GM18861 (cell line): ENCODE data around the gene JADE2.
"Not testable (repeated sequence)": the region's sequence is repeated elsewhere in the genome, so short reads cannot be mapped to it uniquely, and the experiment has no call there.

ENCODE experiments used
- ATAC-seq: cut with Tn5 transposase; IDR thresholded peaks from one replicate; pipeline ENCODE4 v1.9.1; 2021; ENCODE audit not compliant: unreplicated experiment

Gene JADE2

DNA sequence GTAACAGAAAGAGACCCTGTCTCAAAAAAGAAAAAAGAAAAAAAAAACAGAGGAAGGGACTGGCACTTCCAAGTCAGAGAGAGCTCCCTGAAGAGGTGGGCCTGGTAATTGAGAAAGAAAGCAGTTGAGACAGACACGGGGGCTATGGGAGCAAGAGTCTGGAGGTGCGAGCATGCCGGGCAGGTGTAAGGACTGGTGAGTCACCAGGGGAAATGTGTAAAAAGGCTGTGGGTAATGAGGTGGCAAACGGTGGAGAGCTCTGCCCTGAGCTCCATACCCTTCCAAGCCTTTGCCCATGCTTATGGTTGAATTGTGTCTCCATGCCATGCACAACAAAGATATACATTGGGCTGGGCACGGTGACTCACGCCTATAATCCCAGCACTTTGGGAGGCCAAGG, 18.0 kb upstream of the JADE2 start:
- ATAC-seq, result no peak

DNA sequence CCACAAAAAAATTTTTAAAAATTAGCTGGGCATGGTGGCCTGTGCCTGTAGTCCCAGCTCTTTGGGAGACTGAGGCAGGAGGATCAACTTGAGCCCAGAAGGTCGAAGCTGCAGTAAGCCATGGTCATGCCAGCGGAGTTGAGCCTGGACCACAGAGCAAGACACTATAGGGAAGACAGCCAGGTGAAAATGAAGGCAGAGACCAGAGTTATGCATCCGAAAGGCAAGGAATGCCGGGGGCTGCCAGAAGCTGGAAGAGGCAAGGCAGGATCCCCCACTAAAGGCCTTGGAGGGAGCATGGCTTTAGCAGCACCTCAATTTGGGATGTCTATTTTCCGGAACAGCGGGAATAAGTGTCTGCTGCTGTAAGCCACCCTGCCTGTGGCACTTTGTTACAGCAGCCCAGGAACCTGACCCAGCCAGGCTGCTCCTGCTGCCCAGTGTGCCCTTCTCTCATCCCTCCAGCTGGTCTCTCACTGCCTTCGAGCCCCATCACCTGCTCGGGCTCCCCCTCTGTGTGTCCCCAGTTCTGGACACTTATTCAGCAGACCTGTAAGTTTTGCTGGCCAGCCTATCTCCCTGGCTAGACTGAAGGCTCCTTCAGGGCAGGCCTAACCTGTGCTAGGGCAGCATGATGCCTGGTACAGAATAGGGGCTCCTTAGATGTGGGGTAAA, 16.8 kb upstream of the JADE2 start:
- no peak for ATAC-seq

DNA sequence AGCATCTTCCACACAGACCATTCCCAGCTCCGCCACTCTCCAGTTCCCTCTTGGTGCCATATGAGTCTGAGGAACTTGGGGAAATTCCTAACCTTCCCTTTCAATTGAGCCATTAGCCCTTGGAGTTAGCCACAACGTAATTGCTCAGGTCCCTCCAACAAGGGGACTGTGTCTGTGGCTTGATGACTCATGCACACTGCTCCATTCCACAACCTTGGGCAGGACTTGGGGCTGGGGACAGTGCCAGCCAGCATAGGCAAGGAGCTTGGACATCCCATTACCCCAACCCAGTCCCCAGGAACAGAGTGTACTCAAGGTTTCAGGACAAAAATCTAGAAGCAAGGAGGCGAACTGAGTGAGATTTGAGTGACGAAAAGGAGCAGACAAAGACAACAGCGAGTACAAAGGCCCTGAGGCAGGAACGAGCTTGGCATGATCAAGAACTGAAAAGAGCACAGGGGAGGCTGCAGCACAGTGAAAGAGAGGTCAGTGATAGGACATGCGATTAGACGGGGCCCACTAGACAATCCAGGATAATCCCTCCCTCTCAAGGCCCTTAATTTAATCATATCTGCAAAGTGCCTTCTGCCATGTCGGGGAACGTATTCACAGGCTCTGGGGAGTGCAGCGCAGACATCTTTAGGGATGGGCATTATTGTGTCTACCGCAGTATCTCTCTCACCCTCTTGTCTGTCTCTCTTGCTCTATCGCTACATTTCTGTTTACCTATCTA, 16.0 kb upstream of the JADE2 start:
- no peak for ATAC-seq

DNA sequence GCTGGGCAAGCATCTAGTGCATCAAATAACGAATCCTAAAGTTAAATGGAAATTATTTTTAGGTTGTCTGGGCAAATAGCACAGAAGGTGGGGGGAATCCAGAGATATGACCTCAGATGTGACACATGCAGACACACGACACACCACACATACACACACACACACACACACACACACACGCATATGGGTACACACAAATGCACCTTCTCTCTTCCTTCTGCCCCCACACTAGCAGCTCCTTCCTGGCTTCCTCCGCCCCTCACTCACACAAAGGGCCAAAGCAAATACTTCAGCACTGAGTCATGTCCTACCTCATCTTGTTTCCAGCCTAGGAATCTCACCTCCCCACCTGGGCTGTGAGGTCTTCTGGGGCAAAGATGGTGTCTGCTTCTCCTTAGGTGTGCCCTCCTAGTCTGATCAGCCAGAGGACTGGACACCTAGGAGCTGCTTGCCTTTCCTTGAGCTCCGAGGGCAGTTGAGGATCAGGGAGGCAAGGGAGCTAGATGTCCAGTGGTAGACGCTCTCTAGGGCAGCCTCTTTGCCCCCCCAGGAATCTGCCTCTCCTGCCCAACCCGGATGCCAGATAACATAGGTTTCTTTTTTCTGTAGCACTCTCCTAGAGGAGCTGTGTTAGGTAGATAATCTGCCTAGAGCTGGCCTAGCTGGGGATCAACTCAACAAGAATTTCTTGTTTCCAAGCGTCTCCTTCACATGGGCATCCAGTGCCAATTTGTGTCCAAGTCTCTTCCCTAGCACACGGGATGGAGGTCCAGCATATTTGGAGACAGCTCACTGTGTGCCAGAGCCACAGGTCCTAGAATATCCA, 14.3 kb upstream of the JADE2 start:
- no peak for ATAC-seq

DNA sequence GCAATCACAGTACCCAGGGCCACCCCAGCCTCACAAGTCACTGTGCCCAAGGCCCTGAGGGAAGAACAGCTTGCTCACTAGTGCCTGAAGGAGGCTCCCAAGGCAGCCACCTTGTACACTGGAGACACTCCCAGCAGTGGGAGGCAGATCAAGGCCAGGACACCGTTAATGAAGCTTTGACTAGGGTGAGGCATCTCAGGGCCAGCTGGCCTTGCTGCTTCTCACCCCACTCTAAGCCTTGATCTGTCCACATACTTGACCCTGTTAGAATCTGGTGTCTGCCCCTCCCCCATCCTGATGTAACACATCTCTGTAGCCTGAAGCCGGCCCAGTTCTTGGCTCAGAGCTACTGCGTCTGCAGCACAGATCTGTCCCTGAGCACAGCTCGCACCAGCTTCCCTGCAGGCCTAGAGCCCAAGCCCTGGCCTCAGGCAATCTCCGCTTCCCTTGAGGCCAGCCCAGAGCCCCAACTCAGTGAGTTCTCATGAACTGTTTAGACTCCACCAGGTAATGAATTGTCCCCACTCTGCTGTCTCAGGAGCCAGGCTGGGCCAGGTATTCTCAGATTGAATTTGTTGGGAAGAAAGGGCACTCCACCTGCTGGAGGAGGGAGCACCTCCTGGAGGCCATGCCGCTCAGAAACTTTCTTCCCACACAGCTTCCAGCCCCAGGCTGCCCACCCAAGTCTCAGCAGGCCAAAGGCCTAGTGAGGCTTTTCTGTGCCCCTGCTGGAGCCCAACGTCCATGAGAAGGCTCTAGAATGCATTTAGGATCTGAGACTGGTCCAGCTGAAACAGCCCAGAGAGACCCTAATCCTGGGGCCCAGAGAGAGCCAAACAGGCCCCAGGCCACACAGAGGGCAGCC, 13.4 kb upstream of the JADE2 start:
- no peak for ATAC-seq

DNA sequence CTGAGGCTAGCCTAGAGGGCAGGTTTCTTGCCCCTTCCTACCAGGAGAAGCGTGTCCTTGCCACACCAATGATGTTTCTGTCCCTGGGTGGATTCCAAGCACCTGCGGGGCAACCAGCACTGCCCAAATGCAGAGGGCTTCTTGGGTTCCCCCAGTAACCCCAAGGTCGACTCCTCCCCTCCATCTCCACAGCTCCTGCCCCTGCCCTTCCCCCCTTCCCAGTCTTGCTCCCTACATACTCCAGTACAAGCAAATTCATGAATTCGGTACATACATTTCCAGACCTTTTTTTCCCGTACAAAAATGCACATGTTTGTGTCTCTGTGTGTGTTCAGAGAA, 12.8 kb upstream of the JADE2 start:
- ATAC-seq, result no peak

DNA sequence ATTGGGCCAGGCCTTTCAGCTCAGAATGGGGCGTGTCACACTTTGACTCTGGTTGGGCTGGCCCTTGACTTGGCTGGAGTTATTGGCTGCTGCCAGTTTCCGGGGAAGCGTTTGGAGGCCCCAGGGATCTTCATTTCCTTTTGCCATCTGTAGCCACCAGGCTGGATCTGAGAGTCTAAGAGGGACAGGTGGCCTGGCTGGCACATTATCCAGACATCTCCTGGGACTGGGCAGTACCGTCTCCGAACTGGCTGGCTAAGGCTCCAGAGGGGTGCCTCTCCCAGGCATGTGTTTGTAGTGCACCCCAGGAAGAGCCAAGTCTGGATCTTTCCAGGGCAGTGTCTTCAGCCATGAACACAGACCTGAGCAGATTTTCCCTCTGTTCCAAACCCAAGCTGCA, 9.7 kb upstream of the JADE2 start:
- ATAC-seq, result no peak

DNA sequence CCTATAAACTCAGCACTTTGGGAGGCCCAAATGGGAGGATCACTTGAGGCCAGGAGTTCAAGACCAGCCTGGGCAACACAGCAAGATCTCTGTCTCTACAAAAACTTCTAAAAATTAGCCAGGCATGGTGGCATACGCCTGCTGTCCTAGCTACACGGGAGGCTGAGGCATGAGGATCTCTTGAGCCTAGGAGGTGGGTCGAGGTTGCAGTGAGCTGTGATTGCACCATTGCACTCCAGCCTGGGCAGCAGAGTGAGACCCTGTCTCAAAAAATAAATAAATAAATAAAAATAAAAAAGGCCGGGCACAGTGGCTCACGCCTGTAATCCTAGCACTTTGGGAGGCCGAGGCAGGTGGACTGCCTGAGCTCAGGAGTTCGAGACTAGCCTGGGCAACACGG, 8.5 kb upstream of the JADE2 start:
- ATAC-seq, result not testable (repeated sequence)

DNA sequence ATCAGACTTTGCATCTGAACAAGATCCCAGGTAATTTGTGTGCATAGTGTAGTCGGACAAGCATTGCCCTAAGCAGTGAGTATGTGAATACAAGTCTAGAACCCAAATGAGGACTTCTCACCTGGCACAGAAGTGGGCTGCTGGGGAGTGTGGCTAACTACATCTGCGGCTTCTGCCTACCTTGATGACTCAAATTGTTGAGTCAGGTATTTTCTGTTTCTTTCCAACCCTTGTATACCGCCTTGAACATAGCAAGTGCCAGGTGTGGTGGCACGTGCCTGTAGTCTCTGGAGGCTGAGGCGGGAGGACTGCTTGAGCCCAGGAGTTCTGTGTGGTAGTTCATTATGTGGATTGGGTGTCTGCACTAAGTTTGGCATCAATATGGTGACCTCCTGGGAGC, 7.9 kb upstream of the JADE2 start:
- no peak for ATAC-seq

DNA sequence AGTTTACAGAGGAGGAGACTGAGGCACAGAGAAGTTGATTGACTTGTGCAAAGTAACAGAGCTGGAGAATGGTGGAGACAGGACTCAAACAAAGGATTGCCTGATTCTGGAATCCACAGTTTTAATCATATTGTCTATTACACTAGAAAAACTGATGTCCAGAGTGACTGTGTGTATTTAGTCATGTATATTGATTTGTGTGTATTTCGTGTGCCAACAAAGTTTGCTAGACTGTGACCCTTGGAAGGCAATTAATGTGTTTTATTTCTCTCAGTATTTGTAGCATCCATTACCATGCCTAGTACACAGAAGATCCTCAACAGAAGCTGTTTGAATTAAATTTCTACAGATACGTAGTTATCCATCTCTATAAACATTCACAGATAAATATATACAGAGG, 5.5 kb upstream of the JADE2 start:
- ATAC-seq, result no peak

DNA sequence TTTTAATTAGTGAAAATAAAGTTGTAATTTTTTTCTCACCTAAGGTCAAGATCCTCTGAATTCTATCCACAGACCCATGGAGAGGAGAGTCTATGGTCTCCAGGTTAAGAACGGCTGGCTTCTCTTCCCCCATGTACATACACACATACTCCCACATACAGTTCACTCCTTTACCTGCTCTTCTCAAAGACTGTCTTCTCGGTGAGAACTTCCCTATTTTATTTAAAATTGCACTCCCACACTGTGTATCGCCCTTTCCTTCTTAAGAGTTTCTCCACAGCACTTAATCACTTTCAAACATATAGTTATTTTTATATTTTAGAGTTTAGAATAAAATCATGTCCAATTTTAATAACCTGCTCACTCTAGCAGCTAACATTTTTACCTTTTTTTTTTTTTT, 3.6 kb upstream of the JADE2 start:
- ATAC-seq, result no peak

DNA sequence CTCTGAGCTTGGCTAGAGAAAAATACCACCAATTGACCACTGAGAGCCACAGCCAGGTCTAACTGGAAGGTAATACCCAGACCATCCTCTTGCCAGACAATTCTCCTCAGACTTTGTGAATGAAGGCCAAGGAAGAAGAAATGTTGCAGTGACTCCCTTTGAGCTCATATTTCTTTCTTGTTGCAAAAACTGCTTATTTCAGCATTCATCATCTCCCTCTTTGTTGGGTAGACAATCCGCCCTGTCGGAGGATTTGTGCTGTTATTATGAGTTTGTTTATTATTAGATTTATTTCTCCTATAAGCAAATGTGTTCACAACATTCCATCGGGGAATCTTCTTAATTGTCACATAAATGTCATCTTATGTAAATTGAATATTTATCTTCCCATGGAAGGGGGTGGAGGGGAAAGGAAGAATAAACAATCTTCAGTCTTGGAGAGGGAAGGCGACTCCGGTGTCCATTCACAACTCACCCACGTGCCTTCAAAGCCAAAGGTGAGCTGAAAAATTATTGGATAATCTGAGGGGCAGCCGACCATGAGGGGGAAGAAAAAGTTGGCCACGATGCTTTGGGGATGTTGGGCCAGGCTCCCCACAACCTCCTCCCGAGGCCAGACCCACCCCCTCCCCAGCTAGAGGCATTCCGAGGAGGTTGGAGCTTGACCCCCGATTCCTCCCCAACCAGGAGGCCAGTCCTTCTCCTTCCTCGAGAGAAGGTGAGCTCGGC, 1.8 kb upstream of the JADE2 start:
- ATAC-seq, result no peak

DNA sequence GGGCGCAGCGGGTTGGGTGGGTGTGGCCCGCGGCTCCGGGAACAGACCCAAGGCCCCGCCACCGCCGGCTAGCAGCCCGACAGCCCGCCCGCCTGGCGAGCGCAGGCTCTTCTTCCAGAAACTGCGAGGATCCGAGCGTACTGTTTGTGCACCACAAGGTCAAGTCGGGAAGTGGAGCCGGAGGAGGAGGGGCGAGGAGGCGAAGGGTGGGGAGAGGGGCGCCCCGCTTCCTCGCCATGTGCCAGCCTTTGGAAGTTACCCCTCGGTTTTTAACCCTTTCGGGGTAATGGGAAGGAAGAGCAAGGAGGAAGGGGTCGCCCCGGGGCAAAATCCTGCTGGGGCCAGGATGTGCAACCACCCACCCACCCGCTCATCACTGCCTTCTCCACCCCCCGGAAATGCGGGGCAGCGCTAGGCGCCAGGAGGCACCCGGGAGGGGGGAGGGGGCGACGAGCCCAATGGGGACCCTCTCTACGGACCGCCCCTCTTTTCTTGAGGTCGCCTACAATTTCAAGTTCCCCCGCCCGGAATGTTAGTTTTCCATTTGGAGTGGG, 1.1 kb upstream of the JADE2 start:
- no peak for ATAC-seq

DNA sequence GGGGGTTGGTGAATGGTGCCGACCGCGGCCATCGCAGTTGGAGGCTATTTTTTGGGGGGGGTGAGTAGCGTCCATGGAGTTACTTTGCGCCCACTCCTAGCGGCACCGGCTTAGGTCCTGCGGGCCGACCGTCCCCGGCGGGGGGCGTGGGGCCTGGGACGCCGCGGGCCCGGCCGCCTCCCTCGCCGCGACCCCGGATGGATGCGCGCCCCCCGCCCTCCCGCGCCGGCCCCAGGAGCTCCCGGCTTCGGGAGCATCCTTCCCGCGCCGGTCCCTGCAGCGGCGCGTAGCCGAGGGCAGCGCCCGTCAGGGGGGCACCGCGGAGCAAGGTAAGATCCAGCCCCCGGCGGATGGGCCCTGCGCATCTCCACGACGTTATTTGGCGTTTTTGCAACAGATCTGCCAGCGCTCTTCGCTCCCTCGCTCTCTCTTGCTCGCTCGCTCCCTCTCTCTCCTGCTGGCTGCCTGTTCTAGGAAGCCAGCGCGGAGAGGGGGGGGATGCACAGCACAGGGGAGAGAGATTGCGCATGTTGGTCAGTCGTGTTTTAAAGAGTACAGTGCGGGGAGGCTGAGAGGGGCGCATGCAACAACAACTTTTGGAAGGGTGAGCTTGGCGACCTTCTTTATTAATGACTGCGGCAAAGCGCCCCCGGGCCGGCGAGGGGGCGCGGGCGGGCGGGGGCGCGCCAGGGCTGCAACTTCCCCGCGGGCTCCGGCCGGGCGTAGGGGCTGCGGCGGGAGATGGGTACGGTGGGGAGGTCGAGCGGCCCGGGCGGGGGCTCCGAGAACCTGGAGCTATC, 413 bp downstream of the JADE2 start:
- ATAC-seq, result no peak

DNA sequence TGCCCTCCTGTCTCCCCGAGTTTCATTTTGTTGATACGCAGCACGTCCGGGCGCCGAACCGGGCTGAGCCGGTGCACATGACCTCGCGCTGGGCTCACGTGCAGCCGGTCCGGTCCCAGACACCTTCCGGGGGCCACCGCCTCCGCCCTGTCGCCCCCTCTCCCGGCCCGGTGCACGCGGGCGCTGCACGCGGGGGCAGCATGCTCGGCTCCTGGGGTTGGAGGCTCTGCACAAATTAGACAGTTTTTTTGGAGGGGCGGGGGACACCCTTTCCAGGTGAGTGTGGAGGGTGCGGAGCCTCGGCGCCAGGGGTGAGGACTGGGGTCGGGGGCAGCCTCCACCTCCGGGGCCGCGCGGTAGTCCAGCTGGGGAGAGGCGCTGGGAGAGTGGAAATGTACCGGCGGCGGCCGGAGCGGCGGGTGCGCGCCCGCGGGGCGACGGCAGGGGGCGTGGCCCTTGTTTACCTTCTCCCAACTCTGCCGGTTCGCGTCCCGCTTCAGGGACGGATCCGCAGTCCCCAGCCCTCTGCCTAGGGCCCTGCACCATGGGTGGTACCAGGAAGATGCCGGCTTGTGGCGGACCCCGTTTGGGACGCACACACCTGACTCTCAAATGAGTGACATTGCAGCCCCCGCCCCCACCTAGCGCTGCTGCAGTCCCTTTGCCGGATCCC, 1.1 kb downstream of the JADE2 start:
- no peak for ATAC-seq

DNA sequence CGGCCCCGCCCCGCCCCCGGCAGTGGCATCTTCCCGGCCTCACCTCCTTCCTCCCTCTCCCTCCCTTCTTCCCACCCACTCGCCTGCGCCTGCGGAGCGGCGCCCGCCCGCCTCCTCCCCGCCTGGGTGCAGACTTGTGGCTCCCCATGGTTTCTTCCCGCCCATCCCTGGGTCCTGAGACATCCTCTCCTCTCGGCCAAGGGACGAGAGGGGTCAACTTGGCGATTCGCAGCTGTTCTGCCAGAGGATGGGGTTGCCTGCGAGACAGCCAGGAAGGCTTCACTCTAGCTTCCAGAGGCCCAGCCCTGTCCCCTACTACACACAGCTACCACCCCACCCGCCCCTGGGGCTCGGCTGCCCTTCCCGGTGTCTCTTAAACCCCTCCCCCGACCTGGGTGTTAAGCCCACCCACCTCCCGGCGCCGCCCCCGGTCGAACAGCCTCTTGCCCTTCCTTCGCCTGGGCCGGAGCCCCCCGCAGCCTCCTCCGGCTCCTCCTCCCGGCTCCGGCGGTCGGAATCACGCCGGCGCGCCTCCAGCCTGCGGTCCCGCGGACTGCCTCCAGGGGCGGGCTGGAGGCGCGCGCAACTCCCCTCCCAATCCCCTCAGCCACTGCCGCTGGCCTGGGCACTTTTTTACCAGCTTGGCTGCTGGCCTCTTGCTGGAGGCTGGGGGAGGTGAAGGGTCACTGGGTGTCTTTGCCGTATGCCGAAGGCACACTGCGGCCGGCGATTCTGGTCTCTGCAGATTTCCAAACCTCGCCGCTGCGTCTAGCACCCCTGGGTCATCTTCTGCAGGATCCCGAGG, 1.9 kb downstream of the JADE2 start:
- no peak for ATAC-seq

DNA sequence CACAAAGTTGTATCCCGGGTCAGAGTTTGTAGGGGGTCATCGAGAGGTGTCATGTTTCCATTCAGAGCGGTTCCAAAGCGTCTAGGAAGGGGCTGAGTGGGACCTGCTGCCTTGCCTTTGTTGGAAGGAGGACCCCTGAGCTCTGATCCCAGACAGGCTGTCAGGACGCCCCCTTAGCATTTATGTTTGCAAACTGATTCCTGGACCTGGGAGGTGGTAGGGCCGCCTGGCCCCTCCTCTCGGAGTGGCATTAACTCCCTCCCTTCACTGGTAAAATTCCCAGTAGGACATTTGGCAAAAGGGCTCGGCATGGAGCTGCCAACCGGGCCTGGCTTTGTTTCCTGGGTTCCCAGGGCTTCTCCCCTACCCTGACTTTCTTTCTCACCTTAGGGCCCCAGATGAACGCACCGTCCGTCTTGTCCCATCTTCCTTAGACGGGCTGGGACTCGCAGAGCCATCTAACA, 2.5 kb downstream of the JADE2 start:
- ATAC-seq, result no peak

DNA sequence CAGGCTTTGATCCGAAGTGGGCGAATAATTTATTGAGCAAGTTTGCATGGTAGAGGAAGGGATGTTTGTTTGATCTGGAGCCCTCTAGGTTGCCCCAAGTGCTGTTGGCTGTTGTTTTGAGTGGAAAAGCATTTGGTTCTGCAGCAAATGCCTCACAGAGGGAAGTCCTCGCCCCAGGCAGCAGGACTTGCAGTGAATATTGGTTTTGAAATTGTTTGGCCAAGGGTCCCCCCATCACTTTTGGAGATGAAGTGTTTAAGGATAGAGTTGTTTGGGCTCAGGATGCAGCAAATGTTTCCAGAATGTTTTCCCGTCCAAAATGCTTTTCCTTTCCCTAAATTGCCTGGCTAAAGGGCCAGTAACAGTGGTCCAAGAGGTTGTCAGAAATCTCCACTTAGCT, 3.1 kb downstream of the JADE2 start:
- ATAC-seq, result no peak
